H1 (cell line): ENCODE results near the gene PVR. TPM values are rescaled to one million over a fixed set of nuclear protein-coding genes. Genes with fewer than 3 reads are reported as not detected.
A peak's percentile ranks its signal among the peaks of the same experiment; 100 is the strongest.

ENCODE experiments used
- CTCF ChIA-PET: fragments of 300-600 bp; sonication (Branson Sonifier 250); formaldehyde crosslinking; loops from one replicate; lab custom pipeline; 2021; ENCODE audit not compliant: partially characterized antibody; lab: Charles Lee
- POLR2A ChIA-PET: fragments of 300-600 bp; sonication (Branson Sonifier 250); formaldehyde crosslinking; loops from one replicate; lab custom pipeline; 2021; ENCODE audit warnings: inconsistent platforms; ENCODE audit not compliant: partially characterized antibody; lab: Charles Lee
- DNase-seq, 2 experiments: peaks; one replicate each; pipeline versions ENCODE4 v3.0.0 to v3.0.0-alpha.2; 2010 to 2022; ENCODE audit warnings: low spot score in 2 of 2, low read depth in 1 of 2, mixed read lengths in 1 of 2
- FAIRE-seq: peaks from 2 replicates; lab custom pipeline; 2011; peaks lifted over from hg19 to GRCh38; lab: Jason Lieb, UNC
- H2AFZ ChIP-seq: 2 replicates; pipeline ENCODE4 v1.8.1; 2012; ENCODE audit warnings: low read length, inconsistent platforms
- H2AK5ac ChIP-seq: 2 replicates; pipeline ENCODE4 v1.6.1; 2013; ENCODE audit warnings: low read depth, low read length
- H2BK120ac ChIP-seq: replicated peaks from 2 replicates; pipeline ENCODE3; 2013; ENCODE audit warnings: low read depth, low read length, inconsistent platforms
- H2BK12ac ChIP-seq: 2 replicates; pipeline ENCODE4 v1.6.1; 2013; ENCODE audit warnings: low read depth, low read length
- H2BK15ac ChIP-seq: 2 replicates; pipeline ENCODE4 v1.6.1; 2013; ENCODE audit warnings: low read length
- H2BK20ac ChIP-seq: 2 replicates; pipeline ENCODE4 v1.6.1; 2013; ENCODE audit warnings: low read length
- H2BK5ac ChIP-seq: 2 replicates; pipeline ENCODE4 v1.6.1; 2013; ENCODE audit warnings: low read depth, low read length
- H3K14ac ChIP-seq: 2 replicates; pipeline ENCODE4 v1.6.1; 2013; ENCODE audit warnings: inconsistent platforms; ENCODE audit not compliant: insufficient read length
- H3K18ac ChIP-seq: 2 replicates; pipeline ENCODE4 v1.6.1; 2013; ENCODE audit warnings: low read length; ENCODE audit errors: extremely low read depth
- H3K23ac ChIP-seq: 2 replicates; pipeline ENCODE4 v1.6.1; 2013; ENCODE audit warnings: inconsistent platforms; ENCODE audit not compliant: insufficient read length
- H3K23me2 ChIP-seq: 2 replicates; pipeline ENCODE4 v1.6.1; 2013; ENCODE audit warnings: low read depth, low read length
- H3K27ac ChIP-seq: 2 replicates; pipeline ENCODE4 v1.6.1; 2011; ENCODE audit warnings: low read depth, low read length, inconsistent platforms
- H3K27me3 ChIP-seq, 4 experiments: replicated peaks in 1 of 4; 1 replicate in 1 of 4; 2 replicates in 3 of 4; pipeline versions ENCODE4 v1.6.1 to v1.8.1; 2011 to 2013; ENCODE audit warnings: low read length in 3 of 4, mild to moderate bottlenecking in 3 of 4, inconsistent platforms in 2 of 4, mixed read lengths in 2 of 4, moderate library complexity in 1 of 4; ENCODE audit not compliant: control insufficient read depth in 3 of 4, insufficient read depth in 3 of 4; ENCODE audit errors: extremely low read depth in 1 of 4
- H3K36me3 ChIP-seq, 4 experiments: 2 replicates each; pipeline versions ENCODE4 v1.6.1 to v1.8.1; 2011 to 2013; ENCODE audit warnings: mild to moderate bottlenecking in 4 of 4, low read length in 3 of 4, moderate library complexity in 2 of 4, control low read depth in 1 of 4, inconsistent platforms in 1 of 4; ENCODE audit not compliant: insufficient read depth in 4 of 4, control insufficient read depth in 2 of 4
- H3K4ac ChIP-seq: replicated peaks from 2 replicates; pipeline ENCODE3; 2013; ENCODE audit warnings: low read length, low read depth, mixed read lengths, inconsistent platforms; ENCODE audit not compliant: insufficient read length
- H3K4me1 ChIP-seq, 4 experiments: replicated peaks in 1 of 4; 1 replicate in 1 of 4; 2 replicates in 3 of 4; pipeline versions ENCODE4 v1.6.1 to v1.8.1; 2011 to 2013; ENCODE audit warnings: low read length in 3 of 4, inconsistent platforms in 2 of 4, mixed read lengths in 1 of 4; ENCODE audit not compliant: insufficient read depth in 4 of 4, control insufficient read depth in 3 of 4
- H3K4me2 ChIP-seq, 2 experiments: 2 replicates each; pipeline versions ENCODE4 v1.6.1 to v1.8.1; 2011 to 2013; ENCODE audit warnings: low read depth in 2 of 2, low read length in 2 of 2, control low read depth in 1 of 2, inconsistent platforms in 1 of 2, mild to moderate bottlenecking in 1 of 2; ENCODE audit not compliant: insufficient read depth in 1 of 2
- H3K4me3 ChIP-seq, 4 experiments: fragments of 200-600, 300-600 bp in 1 of 4; sonication (generic), shearing (Covaris generic), sonication (Bioruptor Twin) in 1 of 4; 2 replicates each; pipeline versions ENCODE4 v1.5.1 to v1.8.1; 2011 to 2016; ENCODE audit warnings: low read length in 4 of 4, low read depth in 3 of 4, control low read depth in 2 of 4, inconsistent platforms in 2 of 4, mild to moderate bottlenecking in 2 of 4, mixed read lengths in 1 of 4, moderate library complexity in 1 of 4; ENCODE audit not compliant: insufficient read depth in 2 of 4; ENCODE audit errors: extremely low read depth in 1 of 4
- H3K56ac ChIP-seq: replicated peaks from 2 replicates; pipeline ENCODE3; 2013; ENCODE audit warnings: low read depth, mild to moderate bottlenecking, mixed read lengths, low read length, inconsistent platforms; ENCODE audit not compliant: insufficient read length
- H3K79me1 ChIP-seq: 2 replicates; pipeline ENCODE4 v1.6.1; 2013; ENCODE audit warnings: low read depth, low read length, control low read depth
- H3K79me2 ChIP-seq, 2 experiments: 2 replicates each; pipeline versions ENCODE4 v1.6.1 to v1.8.1; 2012 to 2013; ENCODE audit warnings: low read length in 2 of 2, mild to moderate bottlenecking in 2 of 2, inconsistent platforms in 1 of 2; ENCODE audit not compliant: insufficient read depth in 2 of 2, control insufficient read depth in 1 of 2
- H3K9ac ChIP-seq, 4 experiments: replicated peaks in 1 of 4; 1 replicate in 1 of 4; 2 replicates in 3 of 4; pipeline versions ENCODE4 v1.6.1 to v1.8.1; 2011 to 2013; ENCODE audit warnings: low read depth in 3 of 4, low read length in 3 of 4, control low read depth in 2 of 4, mild to moderate bottlenecking in 2 of 4, moderate library complexity in 2 of 4, inconsistent platforms in 1 of 4; ENCODE audit errors: extremely low read depth in 1 of 4
- H3K9me3 ChIP-seq, 2 experiments: 2 replicates each; pipeline versions ENCODE4 v1.6.1 to v1.8.1; 2012 to 2013; ENCODE audit warnings: mild to moderate bottlenecking in 2 of 2, moderate library complexity in 2 of 2, control low read depth in 1 of 2, inconsistent platforms in 1 of 2, low read depth in 1 of 2, low read length in 1 of 2, mixed read lengths in 1 of 2; ENCODE audit not compliant: insufficient read depth in 2 of 2
- H4K20me1 ChIP-seq, 2 experiments: replicated peaks in 1 of 2; 2 replicates each; pipeline versions ENCODE3 to v1.8.1; 2011 to 2013; ENCODE audit warnings: inconsistent platforms in 2 of 2, low read length in 2 of 2, mild to moderate bottlenecking in 1 of 2; ENCODE audit not compliant: insufficient read depth in 2 of 2, control insufficient read depth in 1 of 2
- H4K5ac ChIP-seq: 2 replicates; pipeline ENCODE4 v1.6.1; 2013; ENCODE audit warnings: low read length, low read depth, mixed read lengths, inconsistent platforms; ENCODE audit not compliant: insufficient read length
- H4K8ac ChIP-seq: 2 replicates; pipeline ENCODE4 v1.8.0; 2013; ENCODE audit warnings: mild to moderate bottlenecking, moderate library complexity, low read length, inconsistent platforms; ENCODE audit not compliant: insufficient read depth; ENCODE audit errors: extremely low read depth
- H4K91ac ChIP-seq: replicated peaks from 2 replicates; pipeline ENCODE3; 2013; ENCODE audit warnings: low read length, mixed read lengths, inconsistent platforms; ENCODE audit not compliant: insufficient read length
- BRCA1 ChIP-seq: IDR thresholded peaks from 2 replicates; pipeline ENCODE4 v1.6.1; 2012; ENCODE audit warnings: low read depth, low read length, improper control_type of control experiment
- CBX8 ChIP-seq: fragments of 300-800, 300-1000 bp; sonication (generic); IDR thresholded peaks from 2 replicates; pipeline ENCODE4 v1.7.1; 2016; ENCODE audit warnings: low read depth, low read length, borderline replicate concordance
- CEBPB ChIP-seq: IDR thresholded peaks from 2 replicates; pipeline ENCODE4 v1.6.1; 2012; ENCODE audit warnings: low read depth, low read length
- CHD2 ChIP-seq: IDR thresholded peaks from 2 replicates; pipeline ENCODE4 v1.6.1; 2012; ENCODE audit warnings: low read length, improper control_type of control experiment
- CREB1 ChIP-seq: IDR thresholded peaks from 2 replicates; pipeline ENCODE4 v1.6.1; 2012; ENCODE audit warnings: inconsistent platforms
- EZH2 ChIP-seq: fragments of 200-600 bp; sonication (generic); IDR thresholded peaks from 2 replicates; pipeline ENCODE4 v1.7.1; 2012; ENCODE audit warnings: low read depth, mild to moderate bottlenecking, moderate library complexity, low read length, inconsistent platforms; ENCODE audit not compliant: severe bottlenecking
- NRF1 ChIP-seq: IDR thresholded peaks from 2 replicates; pipeline ENCODE4 v1.6.1; 2011; ENCODE audit warnings: mild to moderate bottlenecking, low read depth, low read length, improper control_type of control experiment
- POLR2AphosphoS5 ChIP-seq: IDR thresholded peaks from 2 replicates; pipeline ENCODE4 v1.6.1; 2011; ENCODE audit warnings: low read depth, low read length
- RAD21 ChIP-seq, 2 experiments: IDR thresholded peaks in 1 of 2; conservative IDR thresholded peaks in 1 of 2; 2 replicates each; pipeline ENCODE4 v1.6.1; 2011; ENCODE audit warnings: low read depth in 2 of 2, low read length in 2 of 2, improper control_type of control experiment in 1 of 2, inconsistent platforms in 1 of 2, mild to moderate bottlenecking in 1 of 2, moderate library complexity in 1 of 2
- SAP30 ChIP-seq: fragments of 300-600 bp; sonication (generic); IDR thresholded peaks from 2 replicates; pipeline ENCODE4 v1.7.1; 2012; ENCODE audit warnings: low read length, moderate library complexity, mild to moderate bottlenecking, inconsistent platforms; ENCODE audit not compliant: insufficient read depth, insufficient replicate concordance
- SP4 ChIP-seq: IDR thresholded peaks from 2 replicates; pipeline ENCODE4 v1.6.1; 2012; ENCODE audit warnings: low read length, inconsistent platforms
- TBP ChIP-seq: IDR thresholded peaks from 2 replicates; pipeline ENCODE4 v1.6.1; 2011; ENCODE audit warnings: low read depth, low read length, improper control_type of control experiment
- TEAD4 ChIP-seq: IDR thresholded peaks from 2 replicates; pipeline ENCODE4 v1.6.1; 2012; ENCODE audit warnings: low read depth, low read length, inconsistent platforms, mixed read lengths
- YY1 ChIP-seq: IDR thresholded peaks from 2 replicates; pipeline ENCODE4 v1.6.1; 2011; ENCODE audit warnings: low read depth, mild to moderate bottlenecking, low read length
- WGBS, 2 experiments: shearing (Covaris generic) in 1 of 2; methylation state at CpG; one replicate each; pipeline versions ENCODE4 v1.1.6 to v1.1.7; 2013 to 2015; ENCODE audit warnings: low lambda C conversion rate in 2 of 2, mixed read lengths in 2 of 2, inconsistent platforms in 1 of 2, low coverage in 1 of 2, missing lambda C conversion rate in 1 of 2; ENCODE audit not compliant: insufficient replicate concordance in 2 of 2, insufficient coverage in 1 of 2, insufficient read length in 1 of 2; ENCODE audit errors: extremely low coverage in 1 of 2, missing lambda C conversion rate in 1 of 2; 5-methylcytosine and 5-hydroxymethylcytosine counted together
- polyA plus RNA-seq, 7 experiments: library from polyadenylated mRNA; depleted of rRNA in 3 of 7; stranded (reverse) in 5 of 7; unstranded in 2 of 7; fragments of >200 nt in 5 of 7; fragments of 200-250 nt in 2 of 7; gene quantifications; 1 replicate in 5 of 7; 2 replicates in 1 of 7; 4 replicates in 1 of 7; pipeline versions ENCODE4 v1.2.1 to v1.2.3, GENCODE V29; 2011 to 2013; ENCODE audit warnings: missing spikeins in 2 of 7, mixed read lengths in 2 of 7
- total RNA-seq: library from RNA; stranded (reverse); fragmentation: NEBNext Ultra II Directional; extraction: Animal tissue kit (Norgen Biotek cat#: 25700); gene quantifications from 2 replicates; pipeline ENCODE4 v1.2.1, GENCODE V29; 2021

PVR gene
- total and polyA plus RNA-seq, 2 of the 8 experiments (the other 6 are each of a cell fraction or from before 2014, with no cell fraction given) = 13.3 to 14.8 TPM

DNA sequence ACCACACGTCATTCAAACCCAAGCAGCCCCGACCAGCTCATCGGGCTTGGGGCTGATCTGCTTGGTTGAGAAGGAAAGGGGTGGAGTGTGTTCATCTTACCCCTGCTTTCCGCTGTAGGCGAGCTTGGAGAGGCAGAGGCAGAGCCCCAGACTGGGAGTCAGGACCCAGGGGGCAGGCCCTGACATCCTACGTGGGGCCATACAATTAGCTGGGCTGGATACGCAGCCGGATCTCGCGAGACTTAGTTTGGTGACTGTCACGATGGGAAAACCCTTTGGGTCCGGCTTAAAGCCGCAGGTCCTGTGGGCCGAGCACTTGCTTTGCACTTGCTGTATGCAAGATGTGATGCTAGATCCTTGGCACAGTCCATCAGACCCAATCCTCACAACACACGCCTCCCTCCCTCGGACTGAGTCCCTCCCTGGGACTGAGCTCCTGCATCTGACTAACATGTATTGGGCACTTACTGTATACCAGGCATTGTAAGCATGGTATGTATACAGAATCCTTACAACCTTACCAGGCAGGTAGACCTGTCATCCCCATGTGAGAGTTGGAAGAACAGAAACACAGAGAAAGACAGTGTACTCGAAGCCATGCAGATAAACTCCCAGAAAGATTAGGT is 59.0 kb downstream of the PVR start:
- Histone ChIP-seq H3K9ac (no peak overlapping the region), H2BK120ac (no peak overlapping the region), H4K91ac (no peak overlapping the region), H2BK20ac (no peak overlapping the region), H3K23me2 (no peaks in the 10 kb centered on the region; the same call in 1 of the 2 replicates), H3K79me2 (no peaks in the 10 kb centered on the region), H3K56ac (no peak overlapping the region), H3K18ac (no peak overlapping the region), H4K8ac (no peak overlapping the region), H3K9me3 (no peaks in the 10 kb centered on the region), H3K4ac (no peak overlapping the region), H2AFZ (no peak overlapping the region), H2BK5ac (0 out of 2 replicates have a peak overlapping the region, but pooled peaks have one; percentile 19), H2BK12ac (peak overlapping the region; percentile 68; the same call in 1 of the 2 replicates), H2AK5ac (no peak overlapping the region), H4K20me1 (no peaks in the 10 kb centered on the region), H3K27ac (no peak overlapping the region), H3K4me2 (no peak overlapping the region), H3K79me1 (no peaks in the 10 kb centered on the region), H2BK15ac (peak overlapping the region; percentile 89; the same call in 1 of the 2 replicates), H3K14ac (no peak overlapping the region), H3K36me3 (no peaks in the 10 kb centered on the region), H3K27me3 (0 out of 7 replicates have a peak, but pooled peaks cover 0 to 2% (median 0%) of the 10 kb centered on the region in 4 experiments), H4K5ac (no peak overlapping the region), H3K4me1 (no peaks in the 10 kb centered on the region; a peak in 3 of 7 replicates), H3K4me3 (no peak overlapping the region), H3K23ac (no peak overlapping the region)
- FAIRE-seq (no peak), DNase-seq (no peak)
- WGBS, 2 experiments = 92% methylated on average over 17 of the region's 17 CpGs; no CpG with 5 or more reads in 1 of the 2 experiments
- ChIA-PET CTCF (interaction anchor here (0.6 to 1.9 kb wide), 9 partner anchors 8 to 261 kb away, joined by 3 to 5 read pairs (median 4); no protein-coding TSS in a partner anchor), POLR2A (interaction anchor here (1.3 kb wide), 1 partner anchor 10 kb away, joined by 6 read pairs; no protein-coding TSS in a partner anchor)
- TF ChIP-seq RAD21 (IDR thresholded peaks at IDR 0.05 in 1 of 2, conservative IDR thresholded peaks at IDR 0.05 in 1 of 2; ENCODE audit: low read depth in 2 of 2, low read length in 2 of 2) (no peak), CEBPB (no peak), BRCA1 (no peak), YY1 (no peak), CHD2 (no peak), POLR2AphosphoS5 (no peak), CREB1 (no peak), EZH2 (no peak), NRF1 (no peak), CBX8 (no peak), SP4 (no peak), SAP30 (no peak), TBP (no peak), TEAD4 (no peak)
